Measurements from ENCODE around the gene RNASEH1. TPM values are rescaled to one million over a fixed set of nuclear protein-coding genes. Genes with fewer than 3 reads are reported as not detected.
A peak's percentile ranks its signal among the peaks of the same experiment; 100 is the strongest.
"Not testable (repeated sequence)": the region's sequence is repeated elsewhere in the genome, so short reads cannot be mapped to it uniquely, and the experiment has no call there.

The RNASEH1 gene
- total and polyA plus RNA-seq, 2 experiments from 2014 or later: 15.3 to 25.6 TPM

DNA sequence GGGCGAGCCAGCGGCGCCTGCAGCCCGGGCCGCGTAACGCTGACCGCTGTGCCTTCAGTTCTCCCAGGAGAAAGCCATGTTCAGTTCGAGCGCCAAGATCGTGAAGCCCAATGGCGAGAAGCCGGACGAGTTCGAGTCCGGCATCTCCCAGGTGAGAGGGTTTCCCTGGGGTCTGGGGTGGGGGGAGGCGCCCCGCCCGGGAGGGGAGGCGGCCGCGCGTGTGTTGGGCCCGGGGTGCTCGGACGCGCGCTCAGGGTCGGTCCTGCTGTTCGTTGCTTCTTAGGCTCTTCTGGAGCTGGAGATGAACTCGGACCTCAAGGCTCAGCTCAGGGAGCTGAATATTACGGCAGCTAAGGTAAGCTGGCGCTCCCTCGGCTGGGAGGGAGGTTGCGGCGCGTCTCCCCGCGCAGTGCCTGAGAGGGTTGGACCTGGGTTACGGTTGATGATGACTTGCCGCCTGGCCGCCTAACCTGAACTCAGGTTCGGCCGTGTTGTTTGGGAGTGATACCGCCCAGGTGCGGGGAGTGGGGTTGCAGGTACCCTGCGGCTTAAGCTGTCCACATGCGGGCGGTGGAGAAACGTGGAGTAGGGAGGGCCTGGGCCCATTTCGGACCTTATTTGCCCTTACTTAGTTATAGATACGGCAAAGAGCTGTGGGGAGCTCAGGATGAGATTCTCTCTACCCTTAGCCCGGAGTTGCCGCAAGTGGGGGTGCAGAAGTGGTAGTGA is 17.6 kb upstream of the RNASEH1 start:
- Histone ChIP-seq H3K4me1 (ENCODE audit: insufficient read depth) (peaks cover 31% of the 10 kb centered on the region), H3K27ac (peak overlapping the region; percentile 96), H3K79me2 (peaks cover 53% of the 10 kb centered on the region), H3K9me3 (ENCODE audit: low read depth) (no peaks in the 10 kb centered on the region), H3K9me2 (replicated peaks; ENCODE audit: insufficient read depth) (no peaks in the 10 kb centered on the region), H4K20me1 (ENCODE audit: insufficient read depth, poor library complexity, severe bottlenecking) (peaks cover 50% of the 10 kb centered on the region), H3K4me2 (peak overlapping the region; percentile 96), H3K36me3 (replicated peaks; ENCODE audit: insufficient read depth, low read depth) (peaks cover 11% of the 10 kb centered on the region), H2AFZ (peak overlapping the region; percentile 49), H3K4me3 (peak overlapping the region; percentile 47), H3K27me3 (no peaks in the 10 kb centered on the region)
- TF ChIP-seq EZH2 (IDR thresholded peaks at IDR 0.05; ENCODE audit: borderline replicate concordance): no peak
- no peak for TF ChIP-seq EZH2phosphoT487 (IDR thresholded peaks at IDR 0.05; ENCODE audit: low read depth, severe bottlenecking, unreplicated experiment)
- TF ChIP-seq, protein P1, sequence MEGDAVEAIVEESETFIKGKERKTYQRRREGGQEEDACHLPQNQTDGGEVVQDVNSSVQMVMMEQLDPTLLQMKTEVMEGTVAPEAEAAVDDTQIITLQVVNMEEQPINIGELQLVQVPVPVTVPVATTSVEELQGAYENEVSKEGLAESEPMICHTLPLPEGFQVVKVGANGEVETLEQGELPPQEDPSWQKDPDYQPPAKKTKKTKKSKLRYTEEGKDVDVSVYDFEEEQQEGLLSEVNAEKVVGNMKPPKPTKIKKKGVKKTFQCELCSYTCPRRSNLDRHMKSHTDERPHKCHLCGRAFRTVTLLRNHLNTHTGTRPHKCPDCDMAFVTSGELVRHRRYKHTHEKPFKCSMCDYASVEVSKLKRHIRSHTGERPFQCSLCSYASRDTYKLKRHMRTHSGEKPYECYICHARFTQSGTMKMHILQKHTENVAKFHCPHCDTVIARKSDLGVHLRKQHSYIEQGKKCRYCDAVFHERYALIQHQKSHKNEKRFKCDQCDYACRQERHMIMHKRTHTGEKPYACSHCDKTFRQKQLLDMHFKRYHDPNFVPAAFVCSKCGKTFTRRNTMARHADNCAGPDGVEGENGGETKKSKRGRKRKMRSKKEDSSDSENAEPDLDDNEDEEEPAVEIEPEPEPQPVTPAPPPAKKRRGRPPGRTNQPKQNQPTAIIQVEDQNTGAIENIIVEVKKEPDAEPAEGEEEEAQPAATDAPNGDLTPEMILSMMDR (IDR thresholded peaks at IDR 0.05; ENCODE audit: poor library complexity): peak; percentile 2
- DNase-seq (ENCODE audit: low spot score): peak; percentile 29
- WGBS (ENCODE audit: low lambda C conversion rate, missing lambda C conversion rate): 1% methylated on average over 41 of the region's 54 CpGs

DNA sequence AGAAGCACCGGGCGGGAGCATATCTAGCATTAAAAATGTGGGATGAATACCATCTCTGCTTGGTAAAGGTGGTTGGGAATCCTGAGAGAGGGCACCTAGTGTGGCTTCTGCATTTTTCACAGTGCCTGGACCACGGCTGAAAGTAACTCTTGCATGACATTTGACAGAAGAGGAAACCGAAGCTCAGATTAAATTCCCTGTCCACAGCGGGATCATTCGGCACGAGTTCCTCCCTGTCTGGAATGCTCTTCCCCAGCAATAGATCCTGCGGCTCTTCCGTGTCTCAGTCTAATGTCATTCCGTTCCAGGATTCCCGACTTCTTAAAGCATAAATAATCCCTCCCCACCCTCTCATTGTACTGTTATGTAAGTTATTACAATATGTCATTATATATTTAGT is 16.0 kb upstream of the RNASEH1 start:
- peak overlapping the region; percentile 86 for H3K4me2 ChIP-seq
- H3K4me1 ChIP-seq (ENCODE audit: insufficient read depth): peaks cover 29% of the 10 kb centered on the region
- peak overlapping the region; percentile 58 for H3K4me3 ChIP-seq
- no peaks in the 10 kb centered on the region for H3K27me3 ChIP-seq
- no peaks in the 10 kb centered on the region for H3K9me2 ChIP-seq (replicated peaks; ENCODE audit: insufficient read depth)
- H2AFZ ChIP-seq: peak overlapping the region; percentile 89
- no peak for TF ChIP-seq EZH2phosphoT487 (IDR thresholded peaks at IDR 0.05; ENCODE audit: low read depth, severe bottlenecking, unreplicated experiment)
- 98% methylated on average over 11 of the region's 11 CpGs for WGBS (ENCODE audit: low lambda C conversion rate, missing lambda C conversion rate)
- peaks cover 11% of the 10 kb centered on the region for H3K36me3 ChIP-seq (replicated peaks; ENCODE audit: insufficient read depth, low read depth)
- no peak for DNase-seq (ENCODE audit: low spot score)
- no peak overlapping the region for H3K27ac ChIP-seq
- H3K79me2 ChIP-seq: peaks cover 39% of the 10 kb centered on the region
- H3K9me3 ChIP-seq (ENCODE audit: low read depth): no peaks in the 10 kb centered on the region
- peaks cover 36% of the 10 kb centered on the region for H4K20me1 ChIP-seq (ENCODE audit: insufficient read depth, poor library complexity, severe bottlenecking)

DNA sequence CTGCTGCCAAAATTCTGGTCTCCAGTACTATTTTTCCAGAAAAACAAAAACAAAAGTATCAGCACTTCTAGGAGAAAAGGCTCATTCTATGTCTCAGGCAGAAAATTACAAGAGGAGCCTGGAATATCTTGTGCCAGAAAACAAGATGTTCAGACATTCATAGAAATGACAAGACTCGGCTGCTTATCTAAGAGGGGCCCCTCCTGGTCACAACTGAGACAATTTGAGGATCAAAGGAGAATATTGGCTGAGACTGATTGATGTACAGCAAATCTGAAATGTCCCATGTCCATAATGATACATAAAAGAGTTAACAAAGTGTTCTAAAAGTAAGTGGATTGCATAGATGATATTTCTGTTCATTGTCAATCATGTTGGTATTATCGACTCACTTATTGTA is 14.5 kb upstream of the RNASEH1 start:
- Histone ChIP-seq H3K9me2 (replicated peaks; ENCODE audit: insufficient read depth) (no peaks in the 10 kb centered on the region), H3K4me3 (no peak overlapping the region), H2AFZ (no peak overlapping the region), H3K27me3 (no peaks in the 10 kb centered on the region), H3K9me3 (ENCODE audit: low read depth) (no peaks in the 10 kb centered on the region), H3K36me3 (replicated peaks; ENCODE audit: insufficient read depth, low read depth) (peaks cover 7% of the 10 kb centered on the region), H3K79me2 (peaks cover 24% of the 10 kb centered on the region), H3K27ac (no peak overlapping the region), H4K20me1 (ENCODE audit: insufficient read depth, poor library complexity, severe bottlenecking) (peaks cover 20% of the 10 kb centered on the region), H3K4me1 (ENCODE audit: insufficient read depth) (peaks cover 14% of the 10 kb centered on the region), H3K4me2 (no peak overlapping the region)
- no peak for TF ChIP-seq EZH2phosphoT487 (IDR thresholded peaks at IDR 0.05; ENCODE audit: low read depth, severe bottlenecking, unreplicated experiment)
- TF ChIP-seq, protein P1 (IDR thresholded peaks at IDR 0.05; ENCODE audit: poor library complexity): no peak
- no peak for TF ChIP-seq EZH2 (IDR thresholded peaks at IDR 0.05; ENCODE audit: borderline replicate concordance)
- no peak for DNase-seq (ENCODE audit: low spot score)
- 76% methylated on average over 2 of the region's 2 CpGs for WGBS (ENCODE audit: low lambda C conversion rate, missing lambda C conversion rate)

DNA sequence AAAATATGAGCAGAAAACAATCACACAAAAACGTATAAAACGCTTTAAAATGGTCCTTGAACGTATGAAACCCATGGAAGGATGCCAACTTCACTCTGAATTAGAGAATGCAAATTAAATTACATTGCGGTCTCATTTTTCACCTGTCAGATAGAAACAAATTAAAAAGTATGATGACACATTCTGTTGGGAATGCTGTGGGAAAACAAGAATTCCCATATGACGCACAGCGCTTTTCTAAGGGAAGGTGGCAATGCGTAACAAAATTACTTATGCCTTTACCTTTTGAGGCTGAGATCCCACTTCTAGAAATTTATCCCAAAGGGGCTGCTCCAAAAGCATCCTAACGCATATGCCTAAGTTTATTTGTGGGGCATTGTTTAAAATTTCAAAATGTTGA is 13.2 kb upstream of the RNASEH1 start:
- WGBS (ENCODE audit: low lambda C conversion rate, missing lambda C conversion rate): 88% methylated on average over 8 of the region's 8 CpGs
- Histone ChIP-seq H3K36me3 (replicated peaks; ENCODE audit: insufficient read depth, low read depth) (peaks cover under 1% of the 10 kb centered on the region), H3K79me2 (peaks cover 11% of the 10 kb centered on the region), H3K9me2 (replicated peaks; ENCODE audit: insufficient read depth) (no peaks in the 10 kb centered on the region), H3K4me2 (no peak overlapping the region), H3K4me1 (ENCODE audit: insufficient read depth) (peaks cover under 1% of the 10 kb centered on the region), H3K4me3 (no peak overlapping the region), H3K9me3 (ENCODE audit: low read depth) (no peaks in the 10 kb centered on the region), H3K27me3 (no peaks in the 10 kb centered on the region), H3K27ac (no peak overlapping the region), H4K20me1 (ENCODE audit: insufficient read depth, poor library complexity, severe bottlenecking) (peaks cover 7% of the 10 kb centered on the region), H2AFZ (no peak overlapping the region)
- DNase-seq (ENCODE audit: low spot score): no peak
- TF ChIP-seq EZH2phosphoT487 (IDR thresholded peaks at IDR 0.05; ENCODE audit: low read depth, severe bottlenecking, unreplicated experiment): no peak
- TF ChIP-seq EZH2 (IDR thresholded peaks at IDR 0.05; ENCODE audit: borderline replicate concordance): no peak
- TF ChIP-seq, protein P1 (IDR thresholded peaks at IDR 0.05; ENCODE audit: poor library complexity): no peak

DNA sequence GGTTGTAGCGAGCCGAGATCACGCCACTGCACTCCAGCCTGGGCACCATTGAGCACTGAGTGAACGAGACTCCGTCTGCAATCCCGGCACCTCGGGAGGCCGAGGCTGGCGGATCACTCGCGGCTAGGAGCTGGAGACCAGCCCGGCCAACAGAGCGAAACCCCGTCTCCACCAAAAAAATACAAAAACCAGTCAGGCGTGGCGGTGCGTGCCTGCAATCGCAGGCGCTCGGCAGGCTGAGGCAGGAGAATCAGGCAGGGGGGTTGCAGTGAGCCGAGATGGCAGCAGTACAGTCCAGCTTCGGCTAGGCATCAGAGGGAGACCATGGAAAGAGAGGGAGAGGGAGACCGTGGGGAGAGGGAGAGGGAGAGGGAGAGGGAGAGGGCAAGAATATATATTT is 11.5 kb upstream of the RNASEH1 start:
- not testable (repeated sequence) for H3K27me3 ChIP-seq; DNase-seq (ENCODE audit: low spot score); H3K9me2 ChIP-seq (replicated peaks; ENCODE audit: insufficient read depth); H3K27ac ChIP-seq; H3K4me2 ChIP-seq; H2AFZ ChIP-seq; H4K20me1 ChIP-seq (ENCODE audit: insufficient read depth, poor library complexity, severe bottlenecking); H3K79me2 ChIP-seq; H3K4me1 ChIP-seq (ENCODE audit: insufficient read depth); H3K36me3 ChIP-seq (replicated peaks; ENCODE audit: insufficient read depth, low read depth); H3K4me3 ChIP-seq; H3K9me3 ChIP-seq (ENCODE audit: low read depth)
- 98% methylated on average over 19 of the region's 23 CpGs for WGBS (ENCODE audit: low lambda C conversion rate, missing lambda C conversion rate)
